Uterus (tissue), 2 donors: ENCODE data around the gene CDH16.

Experiments
- CTCF ChIP-seq, 4 experiments: fragments of 200-600 bp in 2 of 4; fragments of 450-650 bp in 2 of 4; sonication (generic) in 2 of 4; IDR thresholded peaks; one replicate each; pipeline ENCODE4 v1.5.1; 2016 to 2019; ENCODE audit warnings: antibody characterized with exemption in 4 of 4, mild to moderate bottlenecking in 2 of 4, moderate library complexity in 1 of 4
- POLR2A ChIP-seq, 2 donors: fragments of 450-650 bp; IDR thresholded peaks; one replicate each; pipeline ENCODE4 v1.6.1; 2016; ENCODE audit warnings: antibody characterized with exemption in 2 of 2, mild to moderate bottlenecking in 1 of 2, moderate library complexity in 1 of 2

DNA sequence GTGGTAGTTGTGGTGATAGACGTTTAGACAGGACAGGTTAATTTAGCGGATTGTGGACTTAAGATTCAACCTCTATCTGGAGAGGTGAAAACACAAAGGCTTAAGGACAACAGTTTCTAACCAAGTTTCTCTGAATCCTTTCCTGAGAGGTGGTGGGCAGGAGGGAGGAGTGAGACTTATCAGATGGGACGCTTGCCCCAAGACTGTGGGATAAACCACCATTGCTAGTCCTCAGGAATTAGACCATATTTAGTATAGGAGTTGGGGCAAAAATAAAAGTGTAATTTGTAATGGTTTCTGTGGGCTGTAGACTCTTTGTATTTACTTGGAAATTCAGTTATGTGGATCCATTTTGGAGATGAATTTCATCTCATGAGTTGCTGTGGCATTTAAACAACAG, 31.8 kb downstream of the CDH16 start:
- TF ChIP-seq CTCF (IDR thresholded peaks at IDR 0.05), result no peak
- no peak for TF ChIP-seq POLR2A (IDR thresholded peaks at IDR 0.05)
